WTC11 (cell line): ENCODE data around the gene ATP11B. TPM values are rescaled to one million over a fixed set of nuclear protein-coding genes. Genes with fewer than 3 reads are reported as not detected.

Experiments
- ATAC-seq: fragments of 200-7000 bp; cut with Tn5 transposase; 2 replicates; pipeline ENCODE4 v1.10.0; 2021; ENCODE audit warnings: mild to moderate bottlenecking, moderate library complexity
- CTCF ChIA-PET: fragments of 300-600 bp; sonication (Branson Sonifier 250); formaldehyde crosslinking; loops from one replicate; lab custom pipeline; 2021; ENCODE audit warnings: antibody characterized with exemption; lab: Charles Lee
- POLR2A ChIA-PET: fragments of 350-600 bp; sonication (Branson Sonifier 250); formaldehyde crosslinking; loops from one replicate; lab custom pipeline; 2021; ENCODE audit warnings: antibody characterized with exemption; lab: Charles Lee
- DNase-seq: peaks from one replicate; pipeline ENCODE4 v3.0.0; 2021; ENCODE audit warnings: low spot score
- H3K27ac Mint-ChIP-seq: 2 replicates; pipeline ENCODE4 v1.8.0; 2021; ENCODE audit warnings: mixed read lengths
- H3K27me3 Mint-ChIP-seq: 2 replicates; pipeline ENCODE4 v1.8.0; 2021; ENCODE audit warnings: low read depth, mild to moderate bottlenecking, moderate library complexity, mixed read lengths
- H3K36me3 Mint-ChIP-seq: 2 replicates; pipeline ENCODE4 v1.8.0; 2021; ENCODE audit warnings: mixed read lengths
- H3K4me1 Mint-ChIP-seq: 2 replicates; pipeline ENCODE4 v1.8.0; 2022; ENCODE audit warnings: mixed read lengths
- H3K4me3 Mint-ChIP-seq: 2 replicates; pipeline ENCODE4 v1.8.0; 2021; ENCODE audit warnings: mild to moderate bottlenecking, moderate library complexity, mixed read lengths
- H3K9me3 Mint-ChIP-seq: 2 replicates; pipeline ENCODE4 v1.8.0; 2021; ENCODE audit warnings: mixed read lengths
- ATF3 ChIP-seq: sonication (generic); formaldehyde crosslinking; conservative IDR thresholded peaks from 2 replicates; pipeline ENCODE4 v1.8.1; 2022; ENCODE audit warnings: mild to moderate bottlenecking, missing genetic modification reagents
- ERG ChIP-seq: fragments of 250-450 bp; sonication (Bioruptor Pico); IDR thresholded peaks from 2 replicates; pipeline ENCODE4 v1.8.0; 2021; ENCODE audit warnings: mild to moderate bottlenecking
- ETV6 ChIP-seq: sonication (generic); formaldehyde crosslinking; IDR thresholded peaks from 2 replicates; pipeline ENCODE4 v1.8.1; 2022; ENCODE audit warnings: mild to moderate bottlenecking, missing genetic modification reagents
- GRHL2 ChIP-seq: fragments of 250-450 bp; sonication (Bioruptor Pico); IDR thresholded peaks from 2 replicates; pipeline ENCODE4 v1.8.0; 2022; ENCODE audit warnings: mild to moderate bottlenecking, moderate library complexity; ENCODE audit not compliant: insufficient replicate concordance, severe bottlenecking
- IRF2 ChIP-seq: sonication (generic); formaldehyde crosslinking; IDR thresholded peaks from 2 replicates; pipeline ENCODE4 v1.8.0; 2022; ENCODE audit warnings: low read depth, missing genetic modification reagents, borderline replicate concordance
- JAZF1 ChIP-seq: fragments of 250-450 bp; sonication (Bioruptor Pico); IDR thresholded peaks from 2 replicates; pipeline ENCODE4 v1.9.0; 2021; ENCODE audit warnings: moderate library complexity, mild to moderate bottlenecking, inconsistent platforms
- MLX ChIP-seq: sonication (generic); formaldehyde crosslinking; IDR thresholded peaks from 2 replicates; pipeline ENCODE4 v1.8.1; 2023; ENCODE audit warnings: mild to moderate bottlenecking, missing genetic modification reagents, moderate library complexity
- NR3C1 ChIP-seq: sonication (generic); formaldehyde crosslinking; conservative IDR thresholded peaks from 2 replicates; pipeline ENCODE4 v1.8.1; 2023; ENCODE audit warnings: low read depth, mild to moderate bottlenecking, missing genetic modification reagents
- PRDM15 ChIP-seq: sonication (generic); formaldehyde crosslinking; IDR thresholded peaks from 2 replicates; pipeline ENCODE4 v1.8.0; 2022; ENCODE audit warnings: missing genetic modification reagents
- PREB ChIP-seq: sonication (generic); formaldehyde crosslinking; IDR thresholded peaks from 2 replicates; pipeline ENCODE4 v1.8.1; 2022; ENCODE audit warnings: mild to moderate bottlenecking, missing genetic modification reagents, moderate library complexity, borderline replicate concordance
- PRRX2 ChIP-seq: fragments of 250-450 bp; sonication (Bioruptor Pico); IDR thresholded peaks from 2 replicates; pipeline ENCODE4 v1.8.0; 2021; ENCODE audit warnings: mild to moderate bottlenecking
- SP1 ChIP-seq: sonication (generic); formaldehyde crosslinking; conservative IDR thresholded peaks from 2 replicates; pipeline ENCODE4 v1.8.1; 2022; ENCODE audit warnings: missing genetic modification reagents
- TCF7 ChIP-seq: sonication (generic); formaldehyde crosslinking; IDR thresholded peaks from 2 replicates; pipeline ENCODE4 v1.8.0; 2022; ENCODE audit warnings: mild to moderate bottlenecking, low read depth, missing genetic modification reagents, moderate library complexity
- TEAD4 ChIP-seq: sonication (generic); formaldehyde crosslinking; IDR thresholded peaks from 2 replicates; pipeline ENCODE4 v1.8.0; 2022; ENCODE audit warnings: mild to moderate bottlenecking, missing genetic modification reagents
- USF2 ChIP-seq: sonication (generic); formaldehyde crosslinking; IDR thresholded peaks from 2 replicates; pipeline ENCODE4 v1.8.1; 2023; ENCODE audit warnings: mild to moderate bottlenecking, missing genetic modification reagents, moderate library complexity
- ZBTB43 ChIP-seq: sonication (generic); formaldehyde crosslinking; IDR thresholded peaks from 2 replicates; pipeline ENCODE4 v1.8.1; 2023; ENCODE audit warnings: mild to moderate bottlenecking, missing genetic modification reagents
- ZNF512 ChIP-seq: sonication (generic); formaldehyde crosslinking; IDR thresholded peaks from 2 replicates; pipeline ENCODE4 v1.8.1; 2022; ENCODE audit warnings: missing genetic modification reagents, borderline replicate concordance
- ZSCAN18 ChIP-seq: fragments of 250-450 bp; sonication (Bioruptor Pico); IDR thresholded peaks from 2 replicates; pipeline ENCODE4 v2.1.2; 2022; ENCODE audit warnings: mild to moderate bottlenecking, moderate library complexity
- total RNA-seq: library from RNA; stranded (reverse); gene quantifications from 3 replicates; pipeline ENCODE4 v1.2.3, GENCODE V29; 2021

Gene ATP11B
- total RNA-seq, 1 experiment from 2014 or later = 25.7 TPM

GRCh38 chr3:182917134-182917533, 123.8 kb downstream of the ATP11B start:
- Mint-ChIP-seq H3K36me3 (no peaks in the 10 kb centered on the region), H3K4me1 (peaks cover 7% of the 10 kb centered on the region), H3K27me3 (no peaks in the 10 kb centered on the region), H3K9me3 (no peaks in the 10 kb centered on the region), H3K27ac (no peak overlapping the region), H3K4me3 (no peak overlapping the region)
- ChIA-PET CTCF (no interaction called here), POLR2A (no interaction called here)
- no peak for ATAC-seq
- TF ChIP-seq SP1 (CRISPR knock-in tag) (no peak), JAZF1 (CRISPR knock-in tag) (no peak), ZSCAN18 (CRISPR knock-in tag) (no peak), ZBTB43 (no peak), TCF7 (CRISPR knock-in tag) (no peak), ZNF512 (CRISPR knock-in tag) (no peak), ETV6 (CRISPR knock-in tag) (no peak)
- DNase-seq = no peak

GRCh38 chr3:182919866-182920357, 126.6 kb downstream of the ATP11B start:
- ChIA-PET CTCF (interaction anchor here (1.1 to 1.6 kb wide), 4 partner anchors 10 to 206 kb away, joined by 3 to 8 read pairs (median 4); no protein-coding TSS in a partner anchor), POLR2A (no interaction called here)
- peaks cover 12% of the 10 kb centered on the region for H3K4me1 Mint-ChIP-seq
- ATAC-seq (no peak), DNase-seq (no peak)
- no peak overlapping the region for H3K4me3 Mint-ChIP-seq
- no peaks in the 10 kb centered on the region for H3K9me3 Mint-ChIP-seq
- H3K36me3 Mint-ChIP-seq = no peaks in the 10 kb centered on the region; the same call in 1 of the 2 replicates
- no peaks in the 10 kb centered on the region for H3K27me3 Mint-ChIP-seq
- H3K27ac Mint-ChIP-seq = no peak overlapping the region
- no peak for TF ChIP-seq ATF3 (CRISPR knock-in tag)
- TF ChIP-seq PREB = no peak
- TF ChIP-seq TEAD4 = no peak
- TF ChIP-seq GRHL2 (CRISPR knock-in tag) = no peak
- TF ChIP-seq USF2 (CRISPR knock-in tag) = no peak
- TF ChIP-seq ERG (CRISPR knock-in tag) = no peak
- no peak for TF ChIP-seq NR3C1 (CRISPR knock-in tag)
- TF ChIP-seq IRF2 = no peak
- TF ChIP-seq ZSCAN18 (CRISPR knock-in tag) = no peak
- TF ChIP-seq MLX (CRISPR knock-in tag) = no peak
- TF ChIP-seq PRRX2 (CRISPR knock-in tag) = no peak
- TF ChIP-seq PRDM15 = no peak
